LHCN-M2 (cell line): ENCODE data around the gene TMEM91. TPM values are rescaled to one million over a fixed set of nuclear protein-coding genes. Genes with fewer than 3 reads are reported as not detected.
"Not testable (repeated sequence)": the region's sequence is repeated elsewhere in the genome, so short reads cannot be mapped to it uniquely, and the experiment has no call there.

Experiments used
- DNase-seq: peaks from one replicate; pipeline ENCODE4 v3.0.0-alpha.2; 2012; ENCODE audit warnings: low read depth
- polyA plus RNA-seq: library from polyadenylated mRNA; unstranded; fragments of >200 nt; gene quantifications from one replicate; pipeline ENCODE4 v1.2.1, GENCODE V29; 2012; ENCODE audit warnings: missing spikeins
- total RNA-seq: library from RNA; depleted of rRNA; stranded (reverse); fragments of >200 nt; gene quantifications from 2 replicates; pipeline ENCODE4 v1.2.3, GENCODE V29; 2014; rRNA removed

Gene TMEM91
- total RNA-seq = 1.2 and 3.5 TPM in 2 replicates
- 1.3 TPM for polyA plus RNA-seq

DNA sequence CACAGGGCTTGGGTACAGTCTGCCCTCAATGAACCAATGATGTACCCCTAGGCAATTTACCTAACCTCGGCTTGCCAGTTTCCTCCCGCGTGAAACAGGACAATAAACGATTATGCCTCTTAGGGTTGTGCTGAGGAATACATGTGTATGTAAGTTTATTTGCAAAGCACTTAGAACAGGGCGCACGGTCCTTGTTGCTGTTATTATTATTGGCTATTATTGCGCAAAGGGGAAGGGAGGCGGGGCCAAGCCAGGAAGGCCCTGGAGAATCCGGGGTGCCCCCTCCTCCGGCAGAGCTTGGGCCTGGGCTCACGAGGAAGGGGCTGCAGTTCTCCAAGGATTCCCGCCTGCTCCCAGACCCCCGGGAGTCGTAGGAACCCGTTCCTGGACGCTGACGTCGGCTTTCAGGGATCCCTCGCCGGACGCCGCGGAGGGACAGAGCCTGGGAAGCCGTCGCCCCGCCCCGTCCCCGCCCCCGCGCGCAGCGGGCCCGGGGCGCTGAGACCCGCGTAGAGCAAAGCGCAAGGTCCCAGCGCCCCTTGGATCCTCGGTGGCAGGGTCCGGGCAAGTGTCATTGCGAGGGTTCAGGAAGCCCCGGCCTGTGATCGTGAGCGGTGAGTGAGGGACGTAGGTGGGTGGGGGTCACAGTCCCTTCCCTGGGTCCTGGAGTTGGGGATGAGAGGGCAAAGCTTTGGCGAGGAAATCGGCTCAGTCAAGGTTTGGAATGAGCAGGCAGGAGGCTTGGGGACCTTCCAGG, at the start of gene TMEM91:
Gene TMEM91 (plus strand): TSS at position 293 of the 757 bp plus-strand sequence. CDS start 1,777 bp downstream, outside the sequence.
- no peak for DNase-seq

DNA sequence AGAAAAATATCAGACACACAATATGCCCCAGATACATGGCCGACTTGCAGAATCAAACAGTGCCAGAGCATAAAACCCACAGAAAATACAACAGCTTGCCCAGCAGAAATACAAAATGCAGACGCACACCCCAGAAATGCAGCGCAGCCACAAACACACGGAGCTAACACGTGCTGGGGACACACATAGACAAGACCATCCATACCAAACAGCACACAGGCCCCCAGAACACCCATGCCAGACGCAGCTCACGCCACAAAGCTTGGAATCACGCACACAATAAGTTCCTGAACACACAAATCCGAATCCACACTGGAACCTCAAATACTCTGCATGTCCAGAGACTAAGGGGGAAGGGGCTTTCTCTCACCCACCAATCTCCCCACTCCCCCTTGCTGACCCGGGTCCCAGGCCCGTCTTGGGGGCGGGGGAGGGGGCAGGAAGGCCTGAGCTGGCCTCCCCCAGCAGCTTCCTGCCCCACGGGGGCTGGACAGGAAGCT, 49.2 kb upstream of the TMEM91 start:
- DNase-seq = no peak

DNA sequence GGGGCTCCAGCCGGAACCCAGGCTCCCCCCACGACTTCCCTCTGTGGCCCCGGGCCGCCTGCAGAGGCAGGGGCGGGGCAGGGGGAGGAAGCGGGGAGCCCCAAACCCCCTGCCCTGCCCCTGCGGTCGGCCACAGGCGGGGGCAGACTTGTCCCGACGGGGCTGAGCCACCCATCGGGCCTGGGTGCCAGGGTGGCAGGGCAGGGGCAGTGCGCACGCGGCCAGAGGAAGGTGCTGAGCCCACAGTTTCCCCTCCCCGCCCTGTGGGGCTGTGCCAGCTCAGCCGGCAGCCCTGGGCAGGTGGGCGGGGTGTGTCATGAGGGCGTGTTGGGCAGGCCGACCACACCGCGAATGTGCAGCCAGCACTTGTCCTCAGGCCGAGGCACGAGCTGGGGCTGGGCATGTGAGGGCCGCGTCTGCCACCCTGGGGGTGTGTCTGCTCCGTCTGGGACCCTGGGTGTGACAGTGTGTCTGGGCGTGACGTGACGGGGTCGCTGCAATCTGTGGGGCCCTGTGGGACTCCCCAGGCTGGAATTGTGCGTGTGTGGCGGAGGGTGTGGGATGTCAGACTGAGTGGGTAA, 48.7 kb upstream of the TMEM91 start:
- DNase-seq = no peak

DNA sequence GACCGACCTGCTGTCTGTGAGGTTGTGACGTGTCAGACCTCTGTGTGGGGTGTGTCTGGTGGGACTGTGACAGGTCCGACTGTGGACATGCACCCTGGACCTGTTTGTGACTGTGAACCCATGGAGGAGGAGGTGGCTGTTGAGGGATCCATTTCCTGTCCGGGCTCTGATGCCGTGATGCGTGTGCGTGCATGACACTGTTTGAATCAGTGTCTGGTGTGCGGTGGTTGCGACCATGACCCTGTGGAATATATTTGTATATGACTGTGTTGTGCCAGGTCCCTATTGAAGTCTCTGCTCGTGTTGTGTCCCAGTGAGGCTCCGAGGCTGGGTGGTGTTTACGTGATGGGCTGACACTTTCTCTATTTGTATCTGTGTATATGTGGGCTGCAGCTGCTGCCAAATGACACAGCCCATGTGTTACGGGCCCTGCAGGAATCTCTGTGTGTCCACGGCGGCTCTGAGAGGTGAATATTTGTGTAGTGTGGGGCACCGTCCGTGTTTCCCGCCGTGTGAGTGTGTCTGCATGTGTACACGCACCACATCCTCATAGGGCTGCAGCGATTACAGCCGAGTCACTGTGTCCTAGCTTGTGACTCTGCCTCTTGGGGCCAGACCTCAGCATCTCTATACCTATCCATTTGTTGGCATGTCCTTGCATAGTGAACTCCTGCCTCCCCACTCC, 48.0 kb upstream of the TMEM91 start:
- no peak for DNase-seq

DNA sequence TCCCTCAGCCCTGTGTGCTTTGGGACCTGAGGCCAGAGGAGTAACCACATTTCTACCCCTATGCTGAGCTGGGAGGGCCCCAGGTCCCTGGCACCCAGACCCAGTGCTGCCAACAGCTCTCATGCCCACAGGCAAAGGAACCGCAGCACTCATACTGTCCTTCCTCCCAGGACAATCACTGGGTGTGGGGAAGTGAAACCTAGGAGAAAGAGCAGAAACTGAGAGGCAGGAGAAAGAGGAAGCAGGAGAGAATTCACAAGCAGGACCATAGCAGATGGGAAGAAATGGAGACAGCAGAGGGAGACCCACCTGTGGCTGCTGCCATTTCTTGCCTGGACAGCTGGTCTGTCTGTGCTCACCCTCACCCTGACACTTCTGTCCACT, 47.5 kb upstream of the TMEM91 start:
- DNase-seq = no peak

DNA sequence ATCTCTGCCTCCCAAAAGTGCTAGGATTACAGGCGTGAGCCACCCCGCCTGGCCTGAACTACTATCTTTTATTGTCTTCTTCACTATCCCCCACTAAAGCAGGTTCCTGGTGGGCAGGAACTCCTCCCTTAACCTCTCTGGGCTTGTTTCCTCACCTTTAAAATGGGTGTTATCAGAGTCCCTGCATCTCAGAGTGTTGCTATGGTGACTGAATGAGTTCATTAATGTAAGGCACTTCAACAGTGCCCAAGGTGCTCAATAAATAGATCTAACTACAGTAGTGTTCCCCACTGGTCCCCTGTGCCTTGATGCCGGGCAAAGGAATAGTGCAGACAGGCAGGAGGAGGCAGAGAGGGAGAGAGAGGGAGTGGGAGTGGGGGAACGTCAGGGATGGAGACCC, 45.9 kb upstream of the TMEM91 start:
- DNase-seq = no peak

DNA sequence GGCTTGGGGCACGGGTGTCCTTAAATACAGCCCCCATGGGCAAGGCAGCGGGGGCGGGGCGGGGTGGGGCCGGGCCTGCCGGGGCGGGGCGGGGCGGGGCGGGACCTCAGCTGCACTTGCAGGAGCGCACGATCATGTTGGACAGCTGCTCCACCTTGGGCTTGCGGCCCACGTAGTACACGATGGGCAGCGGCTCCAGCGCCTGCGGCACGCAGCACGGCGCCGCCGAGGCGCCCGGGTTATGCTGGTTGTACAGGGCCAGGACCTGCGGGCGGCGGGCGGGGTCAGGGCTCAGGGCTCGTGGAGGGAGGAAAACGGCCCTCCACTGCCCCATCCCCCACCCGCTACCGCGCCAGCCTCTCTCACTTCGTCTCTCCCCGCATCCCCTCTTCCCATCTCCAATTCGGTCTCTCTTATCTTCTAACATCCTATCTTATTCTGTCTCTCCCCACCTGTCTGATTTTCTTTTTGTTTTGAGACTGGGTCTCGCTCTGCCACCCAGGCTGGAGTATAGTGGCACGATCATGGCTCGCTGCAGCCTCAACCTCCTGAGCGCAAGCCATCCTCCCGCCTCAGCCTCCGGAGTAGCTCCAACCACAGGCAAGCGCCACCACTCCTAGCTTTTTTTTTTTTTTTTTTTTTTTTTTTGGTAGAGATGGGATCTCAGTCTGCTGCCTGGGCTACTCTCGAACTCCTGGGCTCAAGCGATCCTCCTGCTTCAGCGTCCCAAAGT, 45.2 kb upstream of the TMEM91 start:
- DNase-seq = no peak

DNA sequence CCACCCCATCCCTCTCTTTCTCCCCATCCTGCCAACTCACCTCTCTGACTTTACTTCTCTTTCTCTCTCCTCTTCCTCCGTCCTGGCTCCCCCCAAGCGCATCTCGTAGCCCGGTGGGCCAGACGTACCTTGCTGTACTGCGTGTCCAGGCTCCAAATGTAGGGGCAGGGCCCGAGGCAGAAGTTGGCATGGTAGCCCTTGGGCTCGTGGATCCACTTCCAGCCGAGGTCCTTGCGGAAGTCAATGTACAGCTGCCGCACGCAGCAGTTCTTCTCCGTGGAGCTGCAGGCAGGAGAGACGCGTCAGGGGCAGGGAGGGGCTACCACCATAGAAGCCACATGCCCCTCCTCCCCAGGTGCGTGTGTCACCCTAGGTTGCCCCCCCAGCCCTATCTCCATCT, 44.3 kb upstream of the TMEM91 start:
- no peak for DNase-seq

DNA sequence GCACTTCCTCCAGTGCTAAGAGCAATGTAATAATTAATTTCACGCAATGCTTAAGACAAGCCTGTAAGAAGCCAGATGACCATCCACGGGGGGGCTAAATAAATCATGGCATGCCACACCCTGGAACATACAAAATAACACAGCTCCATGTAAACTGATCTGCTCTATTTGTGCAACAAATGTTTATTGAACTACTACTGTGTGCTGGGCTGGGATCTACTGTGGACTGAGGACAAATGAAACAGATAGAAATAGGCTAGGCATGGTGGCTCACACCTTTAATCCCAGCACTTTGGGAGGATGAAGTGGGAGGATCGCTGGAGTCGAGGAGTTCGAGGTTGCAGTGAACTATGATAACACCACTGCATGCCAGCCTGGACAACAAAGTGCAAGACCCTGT, 43.9 kb upstream of the TMEM91 start:
- DNase-seq = no peak

DNA sequence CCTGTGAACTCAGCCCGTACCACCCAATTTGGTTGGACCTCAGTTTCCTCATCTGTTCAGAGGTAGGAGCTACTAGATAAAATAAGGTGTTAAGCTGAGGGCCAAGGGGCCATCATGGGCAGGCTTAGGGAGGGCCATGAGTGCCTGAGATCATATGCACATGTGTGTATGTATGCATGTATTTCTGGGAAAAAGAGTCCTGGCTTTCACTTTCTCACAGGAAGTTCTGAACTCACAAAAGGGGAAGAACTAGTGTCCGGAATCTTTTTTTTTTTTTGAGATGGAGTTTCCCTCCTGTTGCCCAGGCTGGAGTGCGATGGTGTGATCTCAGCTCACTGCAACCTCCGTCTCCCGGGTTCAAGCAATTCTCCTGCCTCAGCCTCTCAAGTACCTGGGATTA, 41.5 kb upstream of the TMEM91 start:
- DNase-seq = no peak

DNA sequence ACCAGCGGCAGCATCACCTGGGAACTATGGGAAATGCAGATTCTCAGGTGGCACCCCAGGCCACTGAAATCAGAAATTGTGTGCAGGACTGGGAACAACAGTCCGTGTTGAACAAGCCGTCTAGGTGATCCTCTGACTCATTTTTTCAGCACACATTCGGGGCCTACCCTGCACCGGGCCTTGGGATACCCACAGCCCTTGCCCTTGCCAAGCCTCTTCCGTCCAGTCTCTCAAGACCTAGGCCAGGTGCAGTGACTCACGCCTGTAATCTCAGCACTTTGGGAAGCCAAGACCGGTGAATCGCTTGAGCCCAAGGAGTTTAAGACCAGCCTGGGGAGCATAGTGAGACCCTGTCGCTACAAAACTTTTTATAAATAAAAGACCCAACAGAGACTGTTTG, 40.9 kb upstream of the TMEM91 start:
- no peak for DNase-seq

DNA sequence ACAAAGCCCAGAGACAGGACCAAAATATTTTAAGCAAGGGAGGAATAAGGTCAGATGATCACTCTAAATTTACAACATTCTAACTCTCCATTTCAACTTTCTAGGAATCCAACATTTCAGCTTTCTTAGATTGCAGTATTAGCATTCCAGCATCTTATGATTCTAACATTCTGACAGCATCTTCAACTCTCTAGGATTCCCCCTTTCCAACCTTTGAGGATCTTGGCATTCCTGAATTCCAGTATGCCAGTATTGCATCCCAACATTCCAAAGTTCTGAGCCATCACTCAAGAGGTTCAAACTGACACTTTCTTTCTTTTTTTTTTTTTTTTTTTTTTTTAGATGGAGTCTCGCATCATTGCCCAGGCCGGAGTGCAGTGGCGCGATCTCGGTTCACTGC, 36.4 kb upstream of the TMEM91 start:
- DNase-seq = peak; percentile 64

DNA sequence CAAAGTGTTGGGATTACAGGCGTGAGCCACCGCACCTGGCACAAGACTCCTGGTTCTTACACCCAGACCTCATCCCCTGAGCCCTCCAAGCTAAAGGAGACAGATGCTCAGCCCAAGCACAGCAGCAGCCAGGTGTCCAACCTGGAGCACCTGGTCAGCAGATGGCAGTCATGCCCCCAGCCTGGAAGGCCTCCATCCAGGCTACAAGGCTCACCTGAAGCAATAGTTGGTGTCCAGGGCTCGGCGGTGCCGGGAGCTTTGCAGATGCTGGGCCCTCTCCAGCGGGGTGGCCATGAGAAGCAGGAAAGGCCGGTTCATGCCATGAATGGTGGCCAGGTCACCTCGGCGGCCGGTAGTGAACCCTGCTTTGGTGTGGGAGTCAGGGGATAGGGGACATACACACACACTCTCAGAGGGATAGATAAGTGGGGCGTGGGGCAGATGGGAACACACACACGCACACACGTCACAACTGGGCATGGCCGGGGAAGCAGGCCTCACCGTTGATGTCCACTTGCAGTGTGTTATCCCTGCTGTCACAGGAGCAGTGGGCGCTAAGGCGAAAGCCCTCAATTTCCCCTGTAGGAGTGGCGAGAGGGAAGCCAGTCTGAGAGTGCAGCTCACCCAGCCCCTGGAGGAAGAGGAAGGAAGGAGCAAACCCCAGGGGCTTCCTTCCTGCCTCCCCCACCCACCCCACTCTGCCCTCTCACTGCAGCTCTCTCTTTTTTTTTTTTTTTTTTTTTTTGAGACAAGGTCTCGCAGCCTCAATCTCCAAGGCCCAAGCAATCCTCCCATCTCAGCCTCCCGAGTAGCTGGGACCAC, 34.5 kb upstream of the TMEM91 start:
- no peak for DNase-seq

DNA sequence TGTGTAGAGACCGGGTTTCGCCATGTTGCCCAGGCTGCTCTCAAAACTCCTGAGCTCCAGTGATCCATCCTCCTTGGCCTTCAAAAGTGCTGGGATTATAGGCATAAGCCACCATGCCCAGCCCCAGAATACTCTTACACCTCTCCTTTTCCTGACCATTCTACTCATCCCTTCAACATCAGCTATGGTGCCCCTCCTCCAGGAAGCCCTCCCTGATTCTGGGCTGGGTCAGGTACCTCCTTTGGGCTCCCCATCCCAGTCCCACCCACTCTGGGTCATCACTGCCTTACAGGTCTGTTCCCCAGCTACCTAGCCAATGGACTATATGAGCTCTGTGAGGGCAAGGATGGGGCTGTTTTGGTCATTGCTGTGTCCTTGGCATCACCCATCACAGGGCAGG, 32.2 kb upstream of the TMEM91 start:
- no peak for DNase-seq

DNA sequence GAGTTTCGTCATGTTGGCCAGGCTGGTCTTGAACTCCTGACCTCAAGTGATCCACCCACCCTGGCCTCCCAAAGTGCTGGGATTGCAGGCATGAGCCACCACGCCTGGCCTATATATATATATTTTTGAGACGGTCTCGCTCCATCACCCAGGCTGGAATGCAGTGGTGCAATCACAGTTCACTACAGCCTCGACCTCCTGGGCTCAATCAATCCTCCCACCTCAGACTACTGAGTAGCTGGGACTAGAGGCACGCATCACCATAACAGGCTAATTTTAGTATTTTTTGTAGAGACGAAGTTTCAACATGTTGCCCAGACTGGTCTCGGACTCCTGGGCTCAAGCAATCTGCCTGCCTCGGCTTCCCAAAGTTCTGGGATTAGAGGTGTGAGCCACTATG, 29.4 kb upstream of the TMEM91 start:
- not testable (repeated sequence) for DNase-seq

DNA sequence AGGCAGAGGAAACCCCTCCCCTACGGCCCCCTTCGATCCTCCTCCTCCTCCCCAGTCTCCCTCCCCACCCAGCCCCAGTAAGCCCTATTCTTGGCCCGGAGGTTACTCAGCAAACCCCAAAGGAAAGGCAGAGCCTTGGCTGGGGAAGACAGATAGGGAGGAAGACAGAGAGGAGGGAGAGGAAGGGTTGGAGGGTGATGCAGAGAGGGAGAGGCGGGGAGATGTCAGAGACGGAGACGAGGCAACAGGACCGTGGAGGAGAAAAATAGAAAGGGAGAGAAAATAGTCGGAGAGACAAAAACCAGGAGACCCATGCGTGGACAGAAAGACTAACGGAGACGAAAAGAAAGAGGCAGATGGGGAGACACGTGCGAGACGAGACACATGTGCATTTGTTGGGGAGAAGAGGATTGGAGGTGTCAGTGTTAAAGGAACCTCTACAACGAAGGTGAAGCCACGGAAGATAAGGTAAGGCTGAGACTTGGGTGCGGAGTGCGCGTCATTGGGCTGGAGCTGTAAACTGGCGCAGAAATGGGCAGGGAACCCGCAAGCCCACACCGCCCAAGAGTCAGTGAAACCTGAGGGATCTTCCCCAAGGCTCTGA, 25.5 kb upstream of the TMEM91 start:
- DNase-seq = no peak

DNA sequence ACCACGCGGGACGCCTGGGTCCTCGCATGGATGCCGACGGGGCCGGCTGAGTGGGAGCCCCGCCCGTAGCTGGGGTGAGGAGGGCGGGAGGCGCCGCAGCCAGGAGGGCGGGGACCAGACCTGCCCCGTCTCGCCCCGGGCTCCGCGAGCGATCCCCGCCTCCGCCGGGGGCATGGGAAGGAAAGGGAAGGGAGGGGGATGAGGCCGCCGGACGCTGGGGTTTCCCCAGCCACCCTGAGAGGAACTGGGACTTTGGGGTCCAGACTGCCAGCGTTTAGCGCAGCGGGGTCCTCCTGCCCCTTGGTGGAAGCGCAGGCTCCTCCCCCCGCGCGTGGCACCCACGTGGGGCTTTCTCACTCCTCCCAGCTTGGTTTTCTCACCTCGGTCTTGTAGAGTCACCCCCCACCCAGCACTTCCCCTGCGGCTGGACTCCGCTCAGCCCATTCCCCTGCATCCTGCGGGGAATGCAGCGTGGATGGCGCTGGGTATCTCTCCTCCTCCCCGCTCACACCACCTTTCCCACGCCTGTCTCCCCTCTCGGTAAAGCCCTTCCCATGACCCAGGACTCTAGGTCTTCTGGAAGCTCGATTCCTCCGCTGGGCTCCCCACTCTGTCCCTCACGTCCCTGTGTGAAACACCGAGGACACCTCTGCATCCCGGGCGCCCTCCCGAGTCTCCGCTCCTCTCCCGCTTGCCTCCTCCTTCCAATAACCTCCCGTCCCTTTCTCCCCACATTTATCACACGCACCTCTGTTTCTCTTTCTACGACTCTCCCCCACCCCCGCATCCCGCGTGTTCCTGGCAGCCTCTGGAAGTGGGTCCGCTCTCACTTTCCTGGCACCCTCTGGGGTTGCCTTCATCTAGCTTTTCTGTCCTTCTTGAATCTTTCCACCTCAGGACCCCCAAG, 24.7 kb upstream of the TMEM91 start:
- DNase-seq = no peak

DNA sequence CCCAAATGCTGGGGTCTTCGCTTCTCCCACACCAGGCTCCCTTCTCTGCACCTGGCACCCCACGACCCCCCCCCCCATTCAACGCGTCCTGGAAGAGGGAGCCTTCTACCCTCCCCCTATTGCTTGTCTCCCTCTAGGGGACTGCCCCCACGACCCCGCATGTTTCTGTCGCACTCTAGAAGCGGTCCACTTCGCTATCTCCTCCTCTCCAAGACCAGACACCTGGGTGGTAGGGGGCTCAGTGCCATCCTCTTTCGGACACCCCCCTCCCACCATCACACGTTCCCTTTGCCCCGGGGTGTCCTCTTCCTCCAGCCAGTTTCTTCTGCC, 24.1 kb upstream of the TMEM91 start:
- DNase-seq = no peak

DNA sequence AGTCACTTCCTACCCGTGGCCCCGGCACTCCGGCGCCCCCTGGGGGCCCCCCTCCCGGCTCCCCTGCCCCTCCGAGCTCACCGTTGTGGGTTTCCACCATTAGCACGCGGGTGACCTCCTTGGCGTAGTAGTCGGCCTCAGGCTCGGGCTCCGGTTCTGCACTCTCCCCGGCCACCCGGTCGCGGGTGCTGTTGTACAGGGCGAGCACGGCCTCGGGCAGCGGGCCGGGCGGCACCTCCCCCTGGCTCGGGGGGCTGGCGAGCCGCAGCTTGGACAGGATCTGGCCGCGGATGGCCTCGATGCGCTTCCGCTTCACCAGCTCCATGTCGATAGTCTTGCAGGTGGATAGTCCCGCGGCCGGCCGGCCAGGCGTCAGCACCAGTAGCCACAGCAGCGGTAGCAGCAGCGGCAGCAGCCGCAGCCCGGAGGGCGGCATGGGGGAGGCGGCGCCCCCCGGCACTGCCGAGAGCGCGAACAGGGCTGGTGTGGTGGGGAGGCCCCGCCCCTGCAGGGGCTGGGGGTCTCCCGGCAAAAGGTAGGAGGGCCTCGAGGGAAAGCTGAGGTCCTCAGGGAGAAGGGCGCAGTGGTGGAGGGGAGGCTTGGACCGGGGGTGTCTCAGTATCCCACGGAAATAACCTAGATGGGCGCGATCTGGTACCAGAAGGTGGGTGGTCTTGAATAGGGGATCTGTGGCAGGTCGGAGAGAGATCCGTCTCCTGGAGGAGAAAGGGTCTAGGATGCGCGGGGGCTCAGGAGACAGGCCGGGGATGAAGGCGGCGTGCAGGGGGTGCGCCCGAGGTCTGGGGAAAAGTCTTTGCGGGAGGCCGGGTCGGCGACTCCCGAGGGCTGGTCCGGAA, 23.5 kb upstream of the TMEM91 start:
- DNase-seq = peak; percentile 46
